Non-pigmented ciliary epithelial cell (primary cell): ENCODE results near the gene CARD6.
A peak's percentile ranks its signal among the peaks of the same experiment; 100 is the strongest.
"Not testable (repeated sequence)": the region's sequence is repeated elsewhere in the genome, so short reads cannot be mapped to it uniquely, and the experiment has no call there.

Experiments
- DNase-seq: peaks from one replicate; pipeline ENCODE4 v3.0.0-alpha.2; 2010; ENCODE audit warnings: low read depth

The CARD6 gene

DNA sequence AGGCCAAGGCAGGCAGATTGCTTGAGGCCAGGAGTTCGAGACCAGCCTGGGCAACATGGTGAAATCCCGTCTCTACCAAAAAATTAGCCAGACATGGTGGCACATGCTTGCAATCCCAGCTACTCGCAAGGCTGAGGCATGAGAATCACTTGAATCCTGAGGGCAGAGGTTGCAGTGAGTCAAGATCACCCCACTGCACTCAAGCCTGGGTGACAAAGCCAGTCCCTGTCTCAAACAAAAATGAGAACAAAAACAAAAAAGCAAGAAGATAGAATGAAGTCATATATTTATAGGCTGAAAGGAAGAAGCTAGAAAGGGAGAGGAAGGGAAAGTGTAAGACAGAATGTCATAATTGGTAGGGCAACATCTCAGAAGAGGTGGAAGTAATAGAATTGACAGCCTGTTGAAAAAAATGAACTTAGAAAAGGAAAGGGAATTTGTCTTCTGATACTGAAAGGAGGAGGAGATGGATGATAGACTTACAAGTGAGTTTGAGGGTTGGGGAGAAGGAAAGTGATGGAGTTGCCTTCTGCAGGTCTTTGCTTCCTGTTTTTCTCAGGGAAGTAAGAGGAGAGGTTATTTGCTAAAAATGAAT, 32.2 kb downstream of the CARD6 start:
- no peak for DNase-seq

DNA sequence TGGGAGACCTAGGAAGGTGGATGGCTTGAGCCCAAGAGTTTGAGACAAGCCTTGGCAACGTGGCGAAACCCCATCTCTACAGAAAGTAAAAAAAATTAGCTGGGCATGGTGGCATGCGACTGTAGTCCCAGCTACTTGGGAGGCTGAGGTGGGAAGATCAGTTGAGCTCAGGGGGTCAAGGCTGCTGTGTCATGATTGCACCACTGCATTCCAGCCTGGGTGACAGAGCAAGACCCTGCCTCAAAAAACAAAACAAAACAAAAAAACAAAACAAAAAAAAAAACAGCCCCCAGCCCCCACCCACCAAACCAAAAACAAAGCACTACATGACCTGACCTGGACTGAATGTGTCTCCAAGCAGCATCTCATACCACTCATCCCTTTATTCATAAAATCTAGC, 34.8 kb downstream of the CARD6 start:
- no peak for DNase-seq

DNA sequence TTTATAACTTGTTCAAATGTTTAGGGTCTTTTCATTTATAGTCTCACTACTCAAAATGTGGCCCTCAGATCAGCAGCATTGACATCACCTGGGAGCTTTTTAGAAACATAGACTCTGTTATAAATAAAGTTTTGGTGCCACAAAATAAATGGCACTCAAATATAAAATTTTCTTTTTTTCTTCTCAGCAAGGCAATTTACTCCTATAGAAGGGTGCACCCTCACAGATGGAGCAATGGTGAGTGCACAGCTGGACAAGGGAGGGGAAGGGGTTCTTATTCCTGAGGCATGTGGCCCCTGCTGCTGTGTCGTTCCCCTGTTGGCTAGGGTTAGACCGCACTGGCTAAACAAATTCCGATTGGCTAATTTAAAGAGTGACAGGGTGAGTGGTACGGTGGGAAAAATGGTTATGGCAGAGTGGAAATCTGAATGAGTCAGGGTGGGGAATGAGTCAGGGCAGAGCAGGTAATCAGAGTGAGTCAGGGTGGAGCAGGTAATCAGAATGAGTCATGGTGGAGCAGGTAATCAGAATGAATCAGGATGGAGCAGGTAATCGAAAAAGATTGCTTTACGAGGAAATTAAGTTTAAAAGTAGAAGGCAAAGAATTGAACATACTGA, 36.3 kb downstream of the CARD6 start:
- DNase-seq: no peak

DNA sequence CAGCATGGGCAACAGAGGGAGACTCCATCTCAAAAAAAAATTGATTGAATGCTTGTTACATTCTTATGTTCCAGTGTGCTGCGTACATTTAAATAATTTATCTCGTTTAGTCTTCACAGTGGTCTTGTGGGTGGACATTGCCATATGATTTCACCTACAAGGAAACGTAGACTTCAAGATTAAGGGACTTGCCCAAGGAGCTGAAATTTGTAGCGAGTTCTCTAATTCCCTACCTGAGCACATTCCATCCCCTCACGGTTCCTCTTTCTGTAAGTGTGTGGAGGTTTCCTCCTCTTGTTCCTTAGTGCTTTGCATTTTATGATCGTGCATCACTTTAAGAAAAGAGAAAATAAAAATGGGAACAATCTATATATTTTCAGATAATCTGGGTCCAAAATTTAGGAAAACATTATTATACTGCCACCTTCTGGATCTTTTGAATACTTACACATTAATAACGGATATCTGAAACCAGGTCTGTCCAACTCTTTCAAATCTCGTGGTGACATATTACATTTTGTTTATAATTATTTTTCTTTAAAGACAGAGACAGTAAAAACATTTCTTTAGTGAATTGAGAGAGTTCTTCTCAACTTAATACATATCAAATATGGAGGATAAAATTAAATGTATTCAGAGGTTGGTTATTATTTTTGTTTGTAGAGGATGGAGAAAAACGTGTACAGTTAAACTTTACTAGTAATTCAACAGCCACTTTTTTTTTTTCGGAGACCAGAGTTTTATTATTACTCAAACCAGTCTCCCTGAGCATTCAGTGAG, 38.2 kb downstream of the CARD6 start:
- DNase-seq: no peak

DNA sequence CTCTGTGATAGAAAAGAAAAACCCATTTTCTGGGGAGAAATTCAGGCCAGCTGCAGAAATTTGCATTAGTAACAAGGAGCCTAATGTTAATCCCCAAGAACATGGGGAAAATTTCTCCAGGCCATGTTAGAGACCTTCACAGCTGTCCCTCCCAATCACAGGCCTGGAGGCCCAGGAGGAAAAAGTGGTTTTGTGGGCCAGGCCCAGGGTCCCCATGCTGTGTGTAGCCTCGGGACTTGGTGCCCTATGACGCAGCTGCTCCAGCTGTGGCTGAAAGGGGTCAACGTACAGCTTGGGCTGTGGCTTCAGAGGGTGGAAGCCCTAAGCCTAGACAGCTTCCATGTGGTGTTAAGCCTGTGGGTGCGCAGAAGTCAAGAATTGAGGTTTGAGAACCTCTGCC, 41.1 kb downstream of the CARD6 start:
- DNase-seq: no peak

DNA sequence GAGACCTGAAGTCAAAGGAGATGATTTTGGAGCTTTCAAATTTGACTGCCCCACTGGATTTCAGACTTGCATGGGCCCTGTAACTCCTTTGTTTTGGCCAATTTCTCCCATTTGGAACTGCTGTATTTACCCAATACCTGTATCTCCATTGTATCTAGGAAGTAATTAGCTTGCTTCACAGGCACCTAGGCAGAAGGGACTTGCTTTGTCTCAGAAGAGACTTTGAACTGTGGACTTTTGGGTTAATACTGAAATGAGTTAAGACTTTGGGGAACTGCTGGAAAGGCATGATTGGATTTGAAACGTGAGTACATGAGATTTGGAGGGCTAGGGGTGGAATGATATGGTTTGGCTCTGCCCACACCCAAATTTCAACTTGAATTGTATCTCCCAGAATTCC, 41.9 kb downstream of the CARD6 start:
- DNase-seq: not testable (repeated sequence)

DNA sequence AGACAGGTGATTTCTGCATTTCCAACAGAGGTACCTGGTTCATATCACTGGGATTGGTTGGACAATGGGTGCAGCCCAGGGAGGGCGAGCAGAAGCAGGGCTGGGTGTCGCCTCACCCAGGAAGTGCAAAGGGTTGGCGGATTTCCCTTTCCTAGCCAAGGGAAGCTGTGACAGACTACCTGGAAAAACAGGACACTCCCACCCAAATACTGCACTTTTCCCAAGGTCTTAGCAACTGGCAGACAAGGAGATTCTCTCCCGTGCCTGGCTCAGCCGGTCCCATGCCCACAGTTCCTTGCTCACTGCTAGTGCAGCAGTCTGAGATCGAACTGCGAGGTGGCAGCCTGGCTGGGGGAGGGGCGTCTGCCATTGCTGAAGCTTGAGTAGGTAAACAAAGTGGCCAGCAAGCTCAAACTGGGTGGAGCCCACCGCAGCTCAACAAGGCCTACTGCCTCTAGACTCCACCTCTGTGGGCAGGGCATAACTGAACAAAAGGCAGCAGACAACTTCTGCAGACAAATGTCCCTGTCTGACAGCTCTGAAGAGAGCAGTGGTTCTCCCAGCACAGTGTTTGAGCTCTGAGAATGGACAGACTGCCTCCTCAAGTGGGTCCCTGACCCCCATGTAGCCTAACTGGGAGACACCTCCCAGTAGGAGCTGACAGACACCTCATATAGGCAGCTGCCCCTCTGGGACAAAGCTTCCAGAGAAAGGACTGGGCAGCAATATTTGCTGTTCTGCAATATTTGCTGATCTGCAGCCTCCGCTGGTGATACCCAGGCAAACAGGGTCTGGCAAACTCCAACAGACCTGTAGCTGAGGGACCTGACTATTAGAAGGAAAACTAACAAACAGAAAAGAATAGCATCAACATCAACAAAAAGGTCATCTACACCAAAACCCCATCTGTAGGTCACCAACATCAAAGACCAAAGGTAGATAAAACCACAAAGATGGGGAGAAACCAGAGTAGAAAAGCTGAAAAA, 54.6 kb downstream of the CARD6 start:
- DNase-seq: not testable (repeated sequence)

DNA sequence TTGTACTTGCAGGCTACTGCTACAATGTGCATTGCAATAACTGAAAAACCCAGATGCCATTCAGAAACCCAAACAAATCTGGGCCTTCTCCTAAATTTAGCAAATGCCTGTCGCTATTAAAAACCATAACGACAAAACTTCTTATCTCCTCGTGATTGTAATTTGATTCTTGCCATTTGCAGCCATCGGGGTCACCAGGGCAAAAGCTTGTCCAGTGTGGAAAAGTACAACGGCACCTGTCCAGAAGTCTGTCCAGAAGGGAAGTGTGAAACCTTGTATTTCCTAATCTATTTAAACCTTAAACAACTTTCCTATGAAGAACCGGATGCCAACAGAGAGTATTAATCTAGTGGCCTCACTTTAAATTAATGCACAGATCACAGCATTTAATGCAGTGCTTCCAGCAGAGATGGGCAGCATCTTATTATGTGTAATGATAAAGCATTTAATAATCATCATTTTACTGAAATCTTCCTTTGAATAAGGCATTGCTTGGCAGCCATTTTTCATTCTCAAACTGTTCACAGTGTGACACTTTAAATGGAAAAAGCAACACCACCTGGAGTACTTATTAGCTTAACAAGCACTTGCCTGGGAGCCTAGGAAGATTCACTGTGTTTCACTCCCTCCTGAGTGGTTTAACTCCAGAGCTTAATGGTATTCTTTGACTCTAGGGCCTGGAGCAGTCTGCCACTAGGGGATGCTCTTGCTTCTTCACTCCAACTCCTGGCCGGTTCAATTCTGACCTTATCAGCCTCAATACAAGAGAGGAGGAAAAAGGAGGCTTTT, 63.2 kb downstream of the CARD6 start:
- DNase-seq: peak; percentile 30

DNA sequence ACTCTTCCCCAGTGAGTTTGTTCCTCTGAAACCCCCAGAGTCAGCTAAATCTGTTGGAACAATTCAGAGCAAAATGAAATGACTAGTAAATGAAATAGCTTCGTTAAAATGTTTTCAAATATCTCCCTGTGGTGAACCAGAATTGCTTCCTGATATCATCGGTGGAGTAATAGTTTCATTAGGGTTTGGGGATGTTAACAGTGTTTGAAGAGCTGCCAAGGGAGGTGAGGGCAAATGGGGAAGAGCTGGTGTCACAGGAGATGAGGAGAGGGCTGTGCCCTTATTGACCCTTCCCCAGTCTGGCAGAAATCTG, 63.8 kb downstream of the CARD6 start:
- DNase-seq: no peak

DNA sequence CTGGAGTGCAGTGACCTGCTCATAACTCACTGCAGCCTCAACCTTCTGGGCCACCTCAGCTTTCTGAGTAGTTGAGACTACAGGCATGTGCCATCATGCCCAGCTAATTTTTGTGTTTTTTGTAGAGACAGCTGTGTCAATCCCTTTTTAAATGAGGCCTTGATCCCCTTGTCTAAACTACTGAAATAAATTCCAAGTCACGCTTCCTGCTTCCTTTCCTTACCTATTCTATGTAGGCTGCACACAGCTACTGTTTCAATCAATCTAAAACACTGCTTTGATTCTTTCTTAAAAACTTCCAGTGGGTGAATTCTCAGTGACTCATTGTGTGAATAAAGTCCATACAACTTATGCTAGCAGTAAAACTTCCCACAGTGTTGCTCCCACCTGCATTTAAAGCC, 65.2 kb downstream of the CARD6 start:
- peak; percentile 0 for DNase-seq

DNA sequence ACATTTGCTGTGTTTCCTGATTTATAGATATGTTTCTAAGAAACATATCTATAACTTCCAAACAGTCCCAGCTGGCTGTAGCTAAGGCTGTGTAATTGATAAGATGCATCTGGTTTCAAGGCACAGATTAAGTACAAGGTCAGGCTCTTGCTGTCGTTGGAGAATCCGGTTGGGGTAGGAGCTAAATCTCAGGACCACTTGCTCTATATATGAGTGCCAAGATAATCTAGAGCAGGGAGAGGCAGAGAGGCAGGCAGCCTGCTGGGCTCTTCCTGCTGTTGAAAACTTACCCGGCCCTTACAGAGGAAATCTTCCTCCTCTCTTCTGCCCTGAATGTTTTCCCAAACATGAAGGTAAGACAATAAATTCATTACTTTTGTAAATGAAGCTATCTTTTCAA, 68.1 kb downstream of the CARD6 start, which contains the start of gene C7:
C7 (plus strand) TSS at position 234 of the 400 bp plus-strand sequence; CDS start at position 348, 114 bp downstream.
- no peak for DNase-seq

DNA sequence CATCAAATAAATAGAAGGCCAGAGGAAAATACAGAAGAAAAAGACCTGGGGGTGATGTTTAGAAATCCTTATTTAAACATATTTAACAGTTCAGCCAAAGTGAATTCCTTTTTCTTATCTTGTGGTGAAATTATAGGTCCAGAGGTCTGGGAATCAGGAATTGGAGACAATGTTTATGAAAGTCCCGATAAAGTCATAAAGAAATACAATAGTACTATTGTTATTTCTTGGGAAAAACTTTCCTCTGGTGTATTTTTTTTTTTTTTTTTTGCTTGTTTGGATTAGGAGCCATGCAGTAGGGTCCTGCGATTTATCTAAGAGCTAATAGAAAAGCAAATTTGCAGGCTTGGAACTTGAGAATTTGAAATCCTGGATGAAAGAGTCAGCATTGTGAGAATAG, 68.6 kb downstream of the CARD6 start:
- no peak for DNase-seq
